Kidney (tissue), 14 donors: ENCODE measurements around the gene STRN3. TPM values are rescaled to one million over a fixed set of nuclear protein-coding genes. Genes with fewer than 3 reads are reported as not detected.

Source experiments
- DNase-seq, 5 donors: peaks; one replicate each; pipeline ENCODE4 v3.0.0-alpha.2; 2013 to 2020
- FAIRE-seq: peaks from 2 replicates; lab custom pipeline; 2012; peaks lifted over from hg19 to GRCh38; lab: Jason Lieb, UNC
- H3K27ac ChIP-seq, 2 donors: one replicate each; pipeline ENCODE4 v1.7.0; 2013; ENCODE audit warnings: low read depth in 2 of 2, low read length in 2 of 2, inconsistent platforms in 1 of 2
- H3K27me3 ChIP-seq: one replicate; pipeline ENCODE4 v1.7.1; 2013; ENCODE audit warnings: low read length, inconsistent platforms; ENCODE audit not compliant: control insufficient read depth, insufficient read depth
- H3K36me3 ChIP-seq, 3 donors: one replicate each; pipeline versions ENCODE4 v1.7.0 to v1.7.1; 2013; ENCODE audit warnings: low read length in 3 of 3, control low read depth in 1 of 3, inconsistent platforms in 1 of 3; ENCODE audit not compliant: insufficient read depth in 3 of 3, control insufficient read depth in 2 of 3
- H3K4me1 ChIP-seq, 3 donors: one replicate each; pipeline versions ENCODE4 v1.7.0 to v1.7.1; 2013; ENCODE audit warnings: low read length in 3 of 3, inconsistent platforms in 1 of 3, low read depth in 1 of 3; ENCODE audit not compliant: control insufficient read depth in 2 of 3, insufficient read depth in 2 of 3
- H3K4me3 ChIP-seq, 3 donors: one replicate each; pipeline versions ENCODE4 v1.7.0 to v1.8.1; 2013; ENCODE audit warnings: low read length in 3 of 3, control low read depth in 1 of 3, inconsistent platforms in 1 of 3
- H3K9ac ChIP-seq, 3 donors: one replicate each; pipeline versions ENCODE4 v1.7.0 to v1.7.1; 2013; ENCODE audit warnings: low read length in 3 of 3, control low read depth in 1 of 3, inconsistent platforms in 1 of 3
- H3K9me3 ChIP-seq, 3 donors: one replicate each; pipeline versions ENCODE4 v1.7.0 to v1.7.1; 2013; ENCODE audit warnings: low read length in 3 of 3, control low read depth in 1 of 3, inconsistent platforms in 1 of 3; ENCODE audit not compliant: control insufficient read depth in 2 of 3, insufficient read depth in 1 of 3
- CTCF ChIP-seq: IDR thresholded peaks from 3 replicates; pipeline ENCODE4 v1.5.1; 2012; ENCODE audit warnings: mild to moderate bottlenecking, moderate library complexity, borderline replicate concordance; ENCODE audit not compliant: insufficient read depth; ENCODE audit errors: extremely low read depth
- intact Hi-C: fragments of 100-400 bp; cut with DNase I; formaldehyde crosslinking; loops from one replicate; pipeline ENCODE4 v1.11.1; 2022
- polyA plus RNA-seq: library from polyadenylated mRNA; stranded (reverse); fragments of 350-450 nt; fragmentation: Illumina TruSeq; extraction: RNeasy Lipid Tissue Mini Kit (QIAGEN cat#74804); gene quantifications from one replicate; pipeline ENCODE4 v1.2.3, GENCODE V29; 2014; ENCODE audit warnings: low read depth, low replicate concordance; ENCODE audit not compliant: insufficient read depth
- total RNA-seq: library from RNA; stranded (reverse); fragmentation: NEBNext Ultra II Directional; extraction: Animal tissue kit (Norgen Biotek cat#: 25700); gene quantifications from one replicate; pipeline ENCODE4 v1.2.1, GENCODE V29; 2021
- donor health status: control.
- donor health status: control.
- donor health status: control.
- donor health status: control.
- donor health status: control.
- donor health status: DM: yes; HTN: yes; CAD: no.
- donor health status: Normal renal cell carcinoma (clear cell type).

STRN3 gene
- total and polyA plus RNA-seq, 2 donors from 2014 or later: 10.6 to 52.9 TPM

GRCh38 chr14:30885840-30886740 is 140.1 kb downstream of the STRN3 start:
- H3K27ac ChIP-seq: no peak overlapping the region
- intact Hi-C loops: no loop called here
- FAIRE-seq (no peak), DNase-seq (no peak)
- H3K9me3 ChIP-seq: no peaks in the 10 kb centered on the region
- TF ChIP-seq CTCF: no peak
- no peaks in the 10 kb centered on the region for H3K4me1 ChIP-seq
- H3K27me3 ChIP-seq: no peaks in the 10 kb centered on the region
- no peak overlapping the region for H3K4me3 ChIP-seq
- no peaks in the 10 kb centered on the region for H3K36me3 ChIP-seq
- H3K9ac ChIP-seq: no peak overlapping the region

- FAIRE-seq: no peak
- H3K9me3 ChIP-seq: no peaks in the 10 kb centered on the region
Measured at GRCh38 chr14:30884901-30885300, 141.3 kb downstream of the STRN3 start.

GRCh38 chr14:30883508-30884294 is 142.5 kb downstream of the STRN3 start:
- DNase-seq: no peak
- Histone ChIP-seq H3K36me3 (no peaks in the 10 kb centered on the region), H3K4me1 (no peaks in the 10 kb centered on the region), H3K9me3 (no peaks in the 10 kb centered on the region), H3K27me3 (no peaks in the 10 kb centered on the region), H3K27ac (no peak overlapping the region), H3K4me3 (no peak overlapping the region), H3K9ac (no peak overlapping the region)
- no peak for TF ChIP-seq CTCF
- FAIRE-seq: no peak
- intact Hi-C loops: no loop called here

More at GRCh38 chr14:30884901-30885300, 141.3 kb downstream of the STRN3 start:
- no peaks in the 10 kb centered on the region for H3K27me3 ChIP-seq
- TF ChIP-seq CTCF: no peak
- no peak overlapping the region for H3K4me3 ChIP-seq
- no peaks in the 10 kb centered on the region for H3K4me1 ChIP-seq
- no peaks in the 10 kb centered on the region for H3K36me3 ChIP-seq
- no peak for DNase-seq
- no peak overlapping the region for H3K27ac ChIP-seq
- intact Hi-C loops: no loop called here
- no peak overlapping the region for H3K9ac ChIP-seq
